ENCODE data around the gene LGR6. TPM values are rescaled to one million over a fixed set of nuclear protein-coding genes. Genes with fewer than 3 reads are reported as not detected.
"Not testable (repeated sequence)": the region's sequence is repeated elsewhere in the genome, so short reads cannot be mapped to it uniquely, and the experiment has no call there.

LGR6 gene
- total RNA-seq, 1 experiment from 2014 or later, result not detected

DNA sequence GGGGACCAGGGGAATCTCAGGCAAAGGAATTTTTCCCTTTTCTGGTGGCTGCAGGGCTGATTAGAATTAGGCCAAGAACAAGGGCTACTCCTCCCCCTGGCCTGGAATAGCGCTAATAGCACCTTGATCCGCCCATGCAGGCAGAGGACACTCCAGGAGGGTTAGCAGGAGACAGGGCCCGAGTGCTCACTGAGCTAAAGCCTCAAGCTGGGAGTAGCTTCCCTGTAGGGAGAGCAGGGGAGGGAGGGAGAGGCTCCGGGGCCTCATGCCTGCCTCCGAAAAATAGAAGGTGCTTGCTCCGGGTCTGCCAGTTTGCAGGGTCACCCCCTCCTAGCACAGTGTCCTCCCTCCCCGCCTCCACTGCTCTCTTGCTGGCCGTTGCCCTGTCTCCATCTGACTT is 37.0 kb upstream of the LGR6 start:
- no peak for DNase-seq (ENCODE audit: low read depth)
- in situ Hi-C loops (cut with HindIII; ENCODE audit: low pct_unique_long_range_greater_than_20kb, low sequenced_read_pairs), result no loop called here

DNA sequence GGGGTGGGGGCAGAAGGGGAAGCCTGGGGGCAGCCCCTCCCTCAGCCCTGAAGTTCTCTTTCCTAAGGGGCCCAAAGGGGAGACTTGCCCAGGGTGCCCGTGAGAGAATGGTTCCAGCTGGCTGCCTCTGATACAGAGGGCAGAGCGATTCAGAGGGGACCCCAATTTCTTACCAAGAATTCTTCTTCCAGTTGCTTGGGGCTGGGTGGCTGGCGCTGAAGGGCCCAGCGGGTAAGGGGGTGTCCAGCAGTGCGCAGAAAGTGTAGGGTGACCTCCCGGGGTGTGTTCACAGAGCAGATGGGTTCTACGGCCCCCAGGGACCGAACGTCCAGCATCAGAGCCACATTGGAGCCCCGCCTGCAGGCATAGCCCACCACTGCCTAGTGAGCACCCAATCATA is 35.7 kb upstream of the LGR6 start:
- no peak for DNase-seq (ENCODE audit: low read depth)
- in situ Hi-C loops (cut with HindIII; ENCODE audit: low pct_unique_long_range_greater_than_20kb, low sequenced_read_pairs), result no loop called here

DNA sequence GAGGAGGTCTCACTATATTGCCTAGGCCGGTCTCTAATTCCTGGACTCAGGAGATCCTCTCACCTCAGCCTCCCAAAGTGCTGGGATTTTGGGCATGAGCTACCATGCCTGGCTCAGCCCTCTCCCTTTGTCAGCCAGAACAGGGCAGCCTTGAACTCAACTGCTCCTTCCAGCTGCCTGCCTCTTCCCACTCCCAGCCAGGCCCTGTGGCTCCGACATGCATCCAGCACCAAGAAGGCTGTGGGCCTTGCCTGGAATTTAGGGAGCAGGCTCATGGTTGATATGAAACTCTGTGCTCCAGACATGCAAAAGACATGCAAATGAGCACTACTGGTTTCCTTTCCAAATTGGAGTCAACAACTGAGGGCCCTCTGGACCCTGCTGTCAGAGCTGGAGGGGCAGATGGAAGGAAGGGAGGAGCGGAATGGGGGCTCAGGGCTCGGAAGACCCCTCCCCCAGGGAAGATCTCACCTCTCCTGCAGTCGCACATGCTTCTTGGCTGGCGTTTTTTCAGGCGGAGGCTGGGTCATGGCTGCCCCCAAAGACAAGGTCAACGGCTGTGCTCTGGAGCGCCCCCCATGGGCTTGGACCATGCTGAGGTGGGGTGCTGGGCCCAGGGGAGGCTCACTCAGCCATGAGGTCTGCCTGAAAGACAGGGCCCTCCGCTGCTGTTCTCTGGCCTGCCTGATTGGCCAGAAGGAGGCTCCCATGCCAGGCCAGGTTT is 34.6 kb upstream of the LGR6 start:
- DNase-seq (ENCODE audit: low read depth), result no peak
- in situ Hi-C loops (cut with HindIII; ENCODE audit: low pct_unique_long_range_greater_than_20kb, low sequenced_read_pairs), result no loop called here

DNA sequence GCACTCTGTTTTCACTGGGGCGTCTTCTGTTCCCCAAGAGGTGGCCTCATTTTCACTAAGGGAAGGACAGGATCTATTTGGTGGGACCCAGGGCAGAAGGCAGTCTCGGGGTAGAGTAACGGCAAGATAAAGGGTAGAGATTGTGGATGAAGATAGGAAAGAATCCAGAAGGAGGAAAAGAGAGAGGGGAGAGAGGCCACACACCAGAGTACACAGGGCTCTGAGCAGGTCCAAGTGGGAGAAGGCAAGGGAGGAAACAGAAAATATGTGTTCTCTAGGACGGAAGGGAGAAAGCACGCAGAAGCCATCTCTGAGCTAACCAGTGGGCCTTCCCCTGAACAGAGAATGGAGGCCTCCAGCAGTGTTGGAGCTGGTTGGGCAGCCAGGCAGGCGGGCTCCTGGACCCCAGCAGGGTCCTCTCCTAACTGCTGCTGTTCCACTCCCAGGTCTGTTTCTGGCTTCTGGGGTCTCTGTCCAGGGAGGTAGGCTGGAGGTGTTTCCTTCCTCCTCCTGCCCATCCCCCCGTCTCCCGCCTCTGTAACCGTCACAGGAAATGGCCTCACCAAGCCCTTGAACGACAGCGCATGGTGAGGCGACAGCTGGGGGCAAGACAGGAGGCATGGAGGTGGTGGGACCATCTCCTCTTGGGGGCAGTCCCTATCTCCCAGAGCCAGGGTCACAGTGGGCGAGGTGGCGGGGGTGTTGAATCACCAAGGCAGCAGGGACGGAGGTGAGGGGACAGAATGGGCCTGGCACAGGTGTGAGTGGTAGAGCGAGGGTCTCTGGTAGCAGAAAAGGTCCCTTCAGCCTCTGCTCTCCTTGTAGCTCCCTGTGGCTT is 33.8 kb upstream of the LGR6 start:
- no peak for DNase-seq (ENCODE audit: low read depth)
- in situ Hi-C loops (cut with HindIII; ENCODE audit: low pct_unique_long_range_greater_than_20kb, low sequenced_read_pairs), result no loop called here

DNA sequence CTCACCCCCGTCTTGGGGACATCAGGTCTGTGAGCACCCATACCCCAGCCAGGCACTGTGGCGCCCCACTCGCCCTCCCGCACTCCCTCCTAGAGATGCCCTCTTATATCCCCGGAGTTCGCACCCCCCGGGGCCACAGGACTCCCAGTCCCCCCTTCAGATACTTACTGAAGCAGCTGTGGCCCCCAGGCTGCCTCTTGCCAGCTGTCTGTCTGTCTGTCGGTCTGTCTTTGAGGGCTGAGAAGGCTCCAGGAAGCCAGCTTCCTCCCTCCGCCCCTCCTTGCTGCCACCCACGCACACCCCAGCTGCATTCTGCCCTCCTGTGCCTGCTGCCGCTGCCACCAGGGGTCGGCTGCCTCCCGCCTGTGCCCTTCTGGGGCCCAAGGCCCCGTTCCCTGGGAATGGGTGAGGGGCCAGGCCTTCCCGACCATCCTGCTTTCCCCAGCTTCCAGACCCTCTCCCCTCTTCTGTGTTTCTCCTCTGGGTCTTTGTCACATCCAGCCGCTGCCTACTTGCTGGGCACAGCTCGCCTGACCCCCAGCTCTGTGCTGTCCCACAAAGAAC is 33.1 kb upstream of the LGR6 start, which contains the start of gene PTPN7:
Gene PTPN7 (minus strand): TSS at position 226 of the 564 bp plus-strand sequence. CDS start 1,200 bp downstream, outside the sequence.
- in situ Hi-C loops (cut with HindIII; ENCODE audit: low pct_unique_long_range_greater_than_20kb, low sequenced_read_pairs), result no loop called here
- no peak for DNase-seq (ENCODE audit: low read depth)

DNA sequence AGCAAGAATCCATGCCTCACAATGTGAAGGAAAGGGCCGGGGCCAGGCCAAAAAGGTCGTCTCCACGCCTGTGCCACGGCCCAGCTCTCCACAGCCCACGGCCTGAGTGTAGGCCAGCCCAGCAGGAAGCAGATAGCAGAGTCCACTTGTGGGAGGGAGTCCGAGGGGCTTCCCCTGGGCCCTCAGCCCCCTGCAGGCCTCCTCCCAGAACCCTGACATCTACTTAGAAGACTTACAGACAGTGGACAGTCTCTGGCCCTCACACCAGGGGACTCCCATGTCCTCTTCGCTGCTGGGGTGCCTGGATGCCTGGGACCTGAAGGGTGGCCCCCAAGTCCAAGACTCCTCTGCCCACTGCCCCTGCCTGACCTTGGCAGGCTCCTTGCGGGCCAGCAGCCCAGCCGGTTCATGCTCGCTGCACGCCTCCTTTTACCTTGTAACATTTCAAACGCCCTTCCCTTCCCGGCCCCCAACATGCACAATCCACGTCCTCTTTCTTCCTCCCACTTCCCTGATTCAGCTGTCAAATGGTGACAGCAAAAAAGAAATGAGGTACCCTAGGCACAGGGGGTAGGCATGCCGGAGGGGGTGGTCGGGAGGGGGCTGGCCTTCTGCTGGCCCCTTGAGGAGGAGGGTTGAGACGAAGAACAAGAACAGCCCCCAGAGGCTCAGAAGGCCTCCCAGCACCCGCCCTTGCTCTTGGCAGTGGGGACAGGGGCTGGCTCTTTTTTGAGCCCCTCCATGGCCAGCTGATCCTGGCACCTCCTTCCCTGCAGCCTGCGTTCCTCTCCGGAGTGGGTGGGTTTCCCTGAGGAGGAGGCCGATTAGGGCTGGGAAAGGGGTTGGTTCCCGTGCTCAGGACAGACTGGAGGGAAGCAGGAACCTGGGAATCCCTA is 32.2 kb upstream of the LGR6 start:
- DNase-seq (ENCODE audit: low read depth), result no peak
- in situ Hi-C loops (cut with HindIII; ENCODE audit: low pct_unique_long_range_greater_than_20kb, low sequenced_read_pairs), result no loop called here

DNA sequence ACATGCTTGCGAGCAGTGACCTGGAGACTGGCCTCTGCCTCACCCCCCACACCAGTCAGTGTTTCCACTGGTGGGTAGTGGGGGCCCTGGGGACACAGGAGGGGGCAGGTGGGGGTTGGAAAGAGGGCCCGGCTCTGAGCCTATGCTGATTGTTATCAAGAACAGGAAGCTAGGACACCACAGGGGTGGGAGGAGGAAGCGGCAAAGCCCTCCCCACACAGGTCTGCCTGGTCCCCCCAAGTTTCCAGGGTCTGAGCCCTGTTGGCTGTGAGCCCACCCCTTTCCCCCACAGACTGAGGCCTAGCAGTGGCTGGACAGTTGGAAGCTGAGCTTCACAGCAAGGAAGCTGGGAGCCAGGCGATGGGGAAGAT is 31.6 kb upstream of the LGR6 start:
- in situ Hi-C loops (cut with HindIII; ENCODE audit: low pct_unique_long_range_greater_than_20kb, low sequenced_read_pairs), result no loop called here
- DNase-seq (ENCODE audit: low read depth), result no peak

DNA sequence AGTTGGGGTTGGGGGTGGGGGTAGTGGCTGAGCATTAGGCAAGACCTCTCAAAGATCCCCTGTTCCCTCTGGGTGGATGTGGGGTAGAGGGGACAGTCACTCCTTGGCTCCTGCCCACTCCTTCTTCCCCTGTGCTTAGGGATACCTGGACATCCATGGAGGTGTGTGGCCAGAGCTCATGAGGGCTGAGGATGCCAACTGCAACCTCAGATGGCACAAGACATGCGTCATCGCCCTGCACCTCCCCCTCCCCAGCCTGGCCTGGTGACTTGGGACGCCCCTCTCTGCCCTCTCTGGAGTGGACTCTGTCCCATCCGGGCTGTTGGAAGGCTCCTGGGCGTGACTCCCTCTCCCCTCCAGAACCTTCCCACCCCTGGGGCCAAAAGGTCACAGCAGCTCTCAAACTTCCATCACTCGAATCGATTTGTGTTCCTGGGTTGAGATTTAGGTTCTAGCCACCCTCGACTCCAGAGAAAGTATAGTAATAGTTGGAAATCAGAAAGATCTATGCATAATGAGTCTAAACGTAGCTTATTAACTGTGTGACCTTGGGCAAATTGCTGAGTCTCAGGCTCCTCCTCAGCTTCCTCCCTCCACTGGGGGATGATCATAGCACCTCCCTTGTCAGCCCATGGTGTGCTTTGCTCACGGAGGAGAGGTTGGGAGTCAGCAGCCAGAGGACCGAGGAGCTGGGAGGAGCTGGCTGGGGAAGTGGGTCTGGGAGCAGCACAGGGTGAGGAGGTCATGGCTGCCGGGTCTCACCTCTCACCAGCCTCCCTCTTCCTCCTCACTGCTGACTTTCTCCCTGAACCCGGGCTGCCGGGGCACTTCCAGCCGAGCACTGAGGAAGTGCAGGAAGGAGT is 30.9 kb upstream of the LGR6 start:
- in situ Hi-C loops (cut with HindIII; ENCODE audit: low pct_unique_long_range_greater_than_20kb, low sequenced_read_pairs), result no loop called here
- no peak for DNase-seq (ENCODE audit: low read depth)

DNA sequence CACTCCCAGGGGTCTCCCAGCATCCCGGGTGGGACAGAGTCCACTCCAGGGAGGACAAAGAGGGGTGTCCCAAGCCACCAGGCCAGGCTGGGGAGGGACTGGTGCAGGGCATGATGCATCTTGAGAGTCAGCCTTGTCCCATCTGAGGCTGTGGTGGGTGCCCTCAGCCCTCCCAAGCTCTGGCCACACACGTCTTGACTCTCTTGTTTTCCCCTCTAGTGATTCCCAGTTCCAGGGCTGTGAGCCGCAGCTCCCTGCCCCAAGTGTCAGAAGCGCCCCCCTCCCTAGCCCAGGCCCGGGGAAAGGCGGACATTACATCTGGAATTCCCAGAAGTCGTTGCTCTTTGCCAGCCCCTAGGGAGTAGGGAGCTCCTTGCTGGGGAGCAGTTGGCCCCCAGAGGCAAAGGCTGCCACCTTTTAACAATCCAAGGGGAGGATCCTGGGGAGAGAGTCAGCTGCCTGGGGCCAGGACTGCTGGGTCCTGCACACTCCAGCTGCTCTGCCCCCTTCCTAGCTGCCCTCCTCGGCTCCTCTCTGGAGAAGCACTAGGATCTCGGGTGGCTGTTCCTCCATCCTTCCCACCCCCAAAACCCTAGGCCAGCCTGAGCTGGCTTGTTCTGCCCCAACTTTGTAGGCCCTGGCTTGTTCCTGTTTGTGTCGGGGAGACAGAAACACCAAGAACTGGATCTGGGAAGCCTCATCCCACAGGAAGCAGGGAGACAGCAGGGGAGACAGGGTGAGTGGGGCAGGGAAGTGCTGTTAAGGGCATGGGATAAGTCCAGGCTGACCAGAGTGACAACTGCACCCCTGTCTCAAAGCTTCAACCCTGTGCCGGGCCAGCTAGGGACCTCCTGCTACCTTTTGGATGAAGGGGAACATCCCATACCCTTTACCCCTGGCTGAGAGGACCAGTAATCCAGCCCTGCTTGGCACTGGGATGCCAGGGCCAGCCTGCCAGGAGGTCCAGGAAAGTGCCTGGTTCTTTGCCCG is 30.0 kb upstream of the LGR6 start:
- in situ Hi-C loops (cut with HindIII; ENCODE audit: low pct_unique_long_range_greater_than_20kb, low sequenced_read_pairs), result no loop called here
- no peak for DNase-seq (ENCODE audit: low read depth)

DNA sequence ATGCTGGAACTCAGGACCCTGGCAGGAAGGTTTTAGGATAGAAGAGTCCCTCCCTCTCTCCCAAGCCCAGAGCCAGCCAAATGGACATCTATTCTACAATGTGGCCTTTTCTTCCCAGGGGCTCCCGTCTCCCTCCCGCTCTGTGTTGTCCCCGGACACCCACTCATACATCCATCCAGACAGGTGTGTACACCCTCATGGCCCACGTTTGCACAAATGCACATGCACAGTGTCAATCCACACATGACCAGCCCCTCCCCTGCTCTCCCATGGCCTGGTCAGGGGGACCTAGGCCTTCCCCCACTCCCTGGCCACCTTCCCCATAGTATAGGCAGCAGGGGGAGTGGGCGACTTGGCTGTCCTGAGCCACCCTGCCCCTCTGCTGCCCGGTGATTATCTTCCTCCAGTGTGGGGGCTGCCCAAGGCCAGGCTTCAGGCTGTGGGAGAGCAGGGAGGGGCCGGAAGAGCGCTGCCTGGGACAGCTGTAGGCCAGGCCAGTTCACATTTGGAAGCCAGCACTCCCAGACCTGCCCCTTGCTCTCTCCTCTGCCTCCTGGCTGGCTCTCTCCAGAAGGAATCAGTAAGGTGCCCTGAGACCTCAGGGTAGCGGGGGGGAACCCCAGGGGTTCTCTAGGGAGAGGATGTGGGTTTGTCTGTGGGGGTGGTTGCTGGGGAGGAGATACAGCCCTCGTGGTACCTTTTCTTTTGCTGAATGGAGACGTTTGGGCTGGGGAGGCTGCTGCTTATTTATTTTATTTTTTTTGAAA is 29.1 kb upstream of the LGR6 start:
- DNase-seq (ENCODE audit: low read depth), result no peak
- in situ Hi-C loops (cut with HindIII; ENCODE audit: low pct_unique_long_range_greater_than_20kb, low sequenced_read_pairs), result no loop called here

DNA sequence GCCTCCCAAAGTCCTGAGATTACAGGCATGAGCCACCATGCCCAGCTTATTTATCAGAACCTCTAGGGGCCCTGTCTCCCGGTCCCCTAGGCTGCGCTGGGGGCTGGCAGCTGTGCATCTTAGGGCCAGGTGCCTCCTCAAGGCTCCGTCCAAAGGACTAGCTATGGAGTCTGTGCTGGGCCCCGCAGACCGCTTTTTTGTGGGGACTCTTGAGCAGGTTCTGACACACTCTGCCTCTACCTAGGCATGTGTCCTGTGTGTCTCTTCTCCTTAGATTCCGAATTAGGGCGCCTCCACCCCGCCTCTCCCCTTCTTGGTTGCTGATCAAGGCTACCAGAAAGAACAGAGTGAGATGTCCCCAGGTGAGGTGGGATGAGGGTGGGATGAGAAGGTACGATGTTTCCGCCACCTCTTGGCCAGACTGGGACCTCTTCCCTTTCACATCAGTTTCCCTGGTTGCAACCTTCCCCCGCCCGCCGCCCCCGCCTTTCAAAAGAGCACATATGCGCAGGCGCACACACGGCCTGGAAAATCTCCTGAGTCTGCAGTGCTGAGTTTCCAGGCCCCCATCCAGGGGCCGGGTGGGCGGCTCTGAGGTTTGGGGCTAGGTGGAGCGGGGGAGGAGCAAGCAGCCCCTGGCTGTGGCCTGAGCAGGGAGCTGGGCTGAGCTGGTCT is 28.2 kb upstream of the LGR6 start:
- no peak for DNase-seq (ENCODE audit: low read depth)
- in situ Hi-C loops (cut with HindIII; ENCODE audit: low pct_unique_long_range_greater_than_20kb, low sequenced_read_pairs), result no loop called here

DNA sequence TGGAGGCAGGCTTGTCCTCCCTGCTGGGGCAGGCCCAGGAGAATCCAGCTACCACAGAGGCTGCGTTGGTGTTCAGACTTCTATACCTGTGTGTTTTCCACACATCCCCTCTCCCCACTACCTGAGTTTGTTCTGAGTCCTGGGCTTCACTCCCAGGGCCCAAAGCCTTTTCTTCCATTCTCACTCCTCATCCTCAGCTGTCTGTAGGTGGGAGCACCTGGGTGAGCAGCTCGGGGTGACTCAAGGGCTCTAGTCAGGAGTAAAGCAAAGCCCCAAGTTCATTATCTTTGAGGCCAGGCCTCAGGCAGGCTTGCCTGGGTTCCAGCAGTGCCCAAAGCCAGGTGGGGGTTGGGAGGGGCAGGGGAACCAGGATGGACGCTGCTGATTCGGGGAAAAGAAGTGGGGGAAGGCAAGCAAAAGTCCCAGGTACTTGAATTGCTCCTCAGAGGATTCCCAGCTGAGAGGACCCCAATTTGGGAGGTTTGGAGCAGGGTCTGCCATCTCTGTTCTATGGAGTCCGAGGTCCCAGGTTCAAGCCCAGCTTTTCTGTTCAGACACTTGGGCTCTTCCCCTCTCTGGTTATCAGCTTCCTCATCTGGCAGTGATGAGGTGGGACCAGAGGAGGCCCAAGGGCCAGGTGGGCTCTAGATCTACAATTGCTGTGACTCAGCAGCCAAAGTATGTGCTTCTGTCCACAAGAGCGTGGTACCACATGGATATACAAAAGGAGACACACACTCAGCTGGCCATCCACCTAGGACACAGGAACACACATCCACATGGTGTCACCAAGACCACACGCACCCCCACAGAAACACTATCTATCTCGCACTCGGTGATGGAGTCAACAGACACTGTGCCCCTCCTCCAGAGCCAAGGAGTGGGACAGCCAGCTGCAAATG is 27.4 kb upstream of the LGR6 start:
- DNase-seq (ENCODE audit: low read depth), result no peak
- in situ Hi-C loops (cut with HindIII; ENCODE audit: low pct_unique_long_range_greater_than_20kb, low sequenced_read_pairs), result no loop called here

DNA sequence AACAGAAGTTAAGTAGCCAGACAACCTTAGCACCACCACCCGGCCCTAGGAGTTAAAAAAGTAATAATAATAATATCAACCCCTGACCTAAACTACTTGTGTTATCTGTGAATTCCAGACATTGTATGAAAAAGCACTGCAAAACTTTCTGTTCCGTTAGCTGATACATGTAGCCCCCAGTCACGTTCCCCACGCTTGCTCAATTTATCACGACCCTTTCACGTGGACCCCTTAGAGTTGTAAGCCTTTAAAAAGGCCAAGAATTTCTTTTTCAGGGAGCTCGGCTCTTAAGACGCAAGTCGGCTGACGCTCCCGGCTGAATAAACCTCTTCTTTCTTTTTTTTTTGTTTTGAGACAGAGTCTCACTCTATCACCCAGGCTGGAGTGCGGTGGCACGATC is 26.5 kb upstream of the LGR6 start:
- in situ Hi-C loops (cut with HindIII; ENCODE audit: low pct_unique_long_range_greater_than_20kb, low sequenced_read_pairs); DNase-seq (ENCODE audit: low read depth): not testable (repeated sequence)

DNA sequence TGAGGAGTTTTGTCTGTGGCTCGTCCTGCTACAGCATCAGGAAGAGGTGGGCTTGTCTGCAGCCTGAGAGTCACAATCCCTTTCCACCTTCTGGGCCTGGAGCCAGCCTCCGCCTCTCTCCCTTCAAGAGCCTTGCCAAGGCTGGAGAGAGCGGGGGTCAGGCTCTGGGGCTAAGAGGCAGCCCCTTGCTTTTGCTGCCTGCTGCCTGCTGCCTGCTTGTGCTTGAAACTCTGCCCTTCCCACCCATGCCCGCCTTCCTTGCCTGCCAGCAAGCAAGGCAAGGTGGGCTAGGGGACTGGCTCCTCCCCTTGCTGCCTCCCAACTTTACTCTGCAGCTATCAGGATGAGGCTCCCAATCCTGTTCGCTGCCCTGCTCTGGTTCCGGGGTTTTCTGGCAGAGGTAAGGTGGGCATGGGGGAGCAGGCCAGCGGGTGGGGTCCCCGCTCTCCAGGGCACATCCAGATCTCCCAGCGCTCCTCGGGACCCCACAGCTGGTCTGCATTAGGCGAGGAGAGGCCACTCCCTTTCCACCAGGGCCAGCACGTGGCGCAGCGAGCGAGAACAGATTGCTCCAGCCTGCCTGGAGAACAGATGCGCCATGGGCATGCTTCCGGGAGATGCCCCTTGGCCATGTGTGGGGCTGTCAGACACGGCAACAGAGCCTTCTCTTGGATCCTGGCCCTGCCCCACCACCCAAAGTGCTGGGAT is 25.7 kb upstream of the LGR6 start:
- no peak for DNase-seq (ENCODE audit: low read depth)
- in situ Hi-C loops (cut with HindIII; ENCODE audit: low pct_unique_long_range_greater_than_20kb, low sequenced_read_pairs), result no loop called here

All from Caki2 (cell line).